OCI-LY3 (cell line): ENCODE measurements around the gene SACM1L.

Experiments
- CTCF ChIP-seq: fragments of 200-600, 300-600 bp; sonication (generic); IDR thresholded peaks from 2 replicates; pipeline ENCODE4 v1.5.1; 2014; ENCODE audit warnings: antibody characterized with exemption, low read length, low read depth
- EZH2phosphoT487 ChIP-seq: fragments of 200-600 bp; shearing (Covaris generic); IDR thresholded peaks from 2 replicates; pipeline ENCODE4 v1.6.1; 2018; ENCODE audit warnings: antibody characterized with exemption, mixed run types, low read depth

- TF ChIP-seq CTCF (no peak), EZH2phosphoT487 (no peak)
Observed at GRCh38 chr3:45746777-45747622, 57.8 kb downstream of the SACM1L start.
